Measurements from ENCODE around the gene RPRD1A.

DNA sequence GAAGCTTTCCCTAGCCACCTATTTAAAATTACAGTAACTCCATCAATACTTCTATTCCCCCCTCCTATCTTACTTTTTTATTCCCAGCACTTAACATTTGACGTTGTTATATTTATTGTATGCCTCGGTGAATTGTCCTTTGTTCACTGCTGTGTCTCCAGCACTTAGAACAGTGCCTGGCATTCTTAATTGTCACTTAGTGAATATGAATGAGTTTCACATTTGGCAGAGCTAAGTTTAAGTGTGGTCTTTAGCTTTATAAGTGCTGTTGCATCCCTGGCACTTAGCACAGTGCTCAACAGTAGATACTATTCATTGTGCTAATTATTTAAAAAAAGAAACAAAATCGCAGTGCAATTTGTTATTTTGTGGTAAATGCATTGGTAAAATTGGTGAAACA, 93.2 kb downstream of the RPRD1A start:
- TF ChIP-seq, protein P1, sequence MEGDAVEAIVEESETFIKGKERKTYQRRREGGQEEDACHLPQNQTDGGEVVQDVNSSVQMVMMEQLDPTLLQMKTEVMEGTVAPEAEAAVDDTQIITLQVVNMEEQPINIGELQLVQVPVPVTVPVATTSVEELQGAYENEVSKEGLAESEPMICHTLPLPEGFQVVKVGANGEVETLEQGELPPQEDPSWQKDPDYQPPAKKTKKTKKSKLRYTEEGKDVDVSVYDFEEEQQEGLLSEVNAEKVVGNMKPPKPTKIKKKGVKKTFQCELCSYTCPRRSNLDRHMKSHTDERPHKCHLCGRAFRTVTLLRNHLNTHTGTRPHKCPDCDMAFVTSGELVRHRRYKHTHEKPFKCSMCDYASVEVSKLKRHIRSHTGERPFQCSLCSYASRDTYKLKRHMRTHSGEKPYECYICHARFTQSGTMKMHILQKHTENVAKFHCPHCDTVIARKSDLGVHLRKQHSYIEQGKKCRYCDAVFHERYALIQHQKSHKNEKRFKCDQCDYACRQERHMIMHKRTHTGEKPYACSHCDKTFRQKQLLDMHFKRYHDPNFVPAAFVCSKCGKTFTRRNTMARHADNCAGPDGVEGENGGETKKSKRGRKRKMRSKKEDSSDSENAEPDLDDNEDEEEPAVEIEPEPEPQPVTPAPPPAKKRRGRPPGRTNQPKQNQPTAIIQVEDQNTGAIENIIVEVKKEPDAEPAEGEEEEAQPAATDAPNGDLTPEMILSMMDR (IDR thresholded peaks at IDR 0.05): no peak
- TF ChIP-seq POLR2A (IDR thresholded peaks at IDR 0.05) (no peak), POLR2AphosphoS5 (IDR thresholded peaks at IDR 0.05) (no peak)
